Measurements from ENCODE around the gene ABCA1. TPM values are rescaled to one million over a fixed set of nuclear protein-coding genes. Genes with fewer than 3 reads are reported as not detected.

ABCA1 gene
- total RNA-seq, 6 experiments from 2014 or later, result 45.8 to 107 (median 61.4) TPM

GRCh38 chr9:104767507-104767906, 160.4 kb downstream of the ABCA1 start:
- Histone ChIP-seq H3K27ac (no peak overlapping the region), H3K4me1 (no peaks in the 10 kb centered on the region), H3K4me3 (no peak overlapping the region), H3K9me3 (no peaks in the 10 kb centered on the region), H3K36me3 (no peaks in the 10 kb centered on the region), H3K27me3 (no peaks in the 10 kb centered on the region)
- intact Hi-C loops (cut with DNase I), result no loop called here
- no peak for DNase-seq
- no peak for ATAC-seq
- no peak for TF ChIP-seq POLR2A (IDR thresholded peaks at IDR 0.05)
- TF ChIP-seq CTCF (IDR thresholded peaks at IDR 0.05), result no peak
- WGBS (ENCODE audit: insufficient coverage, low coverage, low lambda C conversion rate, missing lambda C conversion rate), result 94% methylated on average over 3 of the region's 3 CpGs

DNA sequence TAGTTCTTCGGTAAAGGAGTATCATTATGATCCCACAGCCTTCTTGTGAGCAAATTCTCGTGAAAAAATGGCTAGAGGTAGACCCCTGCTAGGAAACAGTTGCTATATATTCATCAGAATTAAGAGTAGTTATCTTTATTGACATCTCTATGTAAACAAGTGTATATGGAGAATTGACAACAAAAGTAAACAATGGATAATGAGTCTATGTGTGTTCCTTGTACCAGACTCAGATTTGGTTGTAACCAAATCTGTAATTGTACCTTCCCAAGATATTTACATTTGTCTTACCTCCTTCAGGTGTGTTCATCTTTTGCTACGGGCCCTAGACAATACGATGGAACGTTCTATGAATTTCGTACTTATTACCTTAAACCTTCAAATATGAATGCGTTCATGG, 161.9 kb downstream of the ABCA1 start:
- H3K27ac ChIP-seq, result no peak overlapping the region
- ATAC-seq, result no peak
- H3K4me1 ChIP-seq, result no peaks in the 10 kb centered on the region
- no peaks in the 10 kb centered on the region for H3K36me3 ChIP-seq
- TF ChIP-seq POLR2A (IDR thresholded peaks at IDR 0.05) (no peak), CTCF (IDR thresholded peaks at IDR 0.05) (no peak)
- WGBS (ENCODE audit: insufficient coverage, low coverage, low lambda C conversion rate, missing lambda C conversion rate), result 94% methylated on average over 7 of the region's 7 CpGs
- no peak for DNase-seq
- no peak overlapping the region for H3K4me3 ChIP-seq
- H3K27me3 ChIP-seq, result no peaks in the 10 kb centered on the region
- H3K9me3 ChIP-seq, result no peaks in the 10 kb centered on the region
- intact Hi-C loops (cut with DNase I), result no loop called here

GRCh38 chr9:104765138-104765537, 162.8 kb downstream of the ABCA1 start:
- no peak overlapping the region for H3K4me3 ChIP-seq
- H3K36me3 ChIP-seq, result no peaks in the 10 kb centered on the region

DNA sequence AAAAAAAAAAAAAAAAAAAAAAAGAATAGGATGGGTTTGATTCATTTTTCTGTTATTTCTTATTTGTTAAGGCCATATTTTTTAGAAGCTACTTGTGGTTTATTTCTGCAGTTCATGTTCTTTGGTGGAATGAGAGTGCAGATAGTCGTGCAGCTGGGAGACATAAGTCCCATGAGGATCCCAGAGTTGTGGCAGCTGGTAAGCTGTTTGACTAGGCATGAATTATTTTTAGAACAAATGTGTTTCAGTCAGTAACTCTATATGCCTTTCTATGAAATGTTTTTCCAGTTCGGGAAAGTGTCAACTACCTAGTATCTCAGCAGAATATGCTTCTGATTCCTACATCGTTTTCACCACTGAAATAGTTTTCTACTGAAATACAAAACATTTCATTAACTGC, 169.0 kb downstream of the ABCA1 start:
- ATAC-seq, result no peak
- H3K4me1 ChIP-seq, result no peaks in the 10 kb centered on the region
- no peaks in the 10 kb centered on the region for H3K27me3 ChIP-seq
- no peak overlapping the region for H3K4me3 ChIP-seq
- H3K36me3 ChIP-seq, result peaks cover 0 to 15% (median 2%) of the 10 kb centered on the region in 4 donors
- no peaks in the 10 kb centered on the region for H3K9me3 ChIP-seq
- no peak for DNase-seq
- TF ChIP-seq POLR2A (IDR thresholded peaks at IDR 0.05), result no peak
- TF ChIP-seq CTCF (IDR thresholded peaks at IDR 0.05), result no peak
- intact Hi-C loops (cut with DNase I), result no loop called here
- 83% methylated on average over 3 of the region's 3 CpGs for WGBS (ENCODE audit: insufficient coverage, low coverage, low lambda C conversion rate, missing lambda C conversion rate)
- no peak overlapping the region for H3K27ac ChIP-seq

More at GRCh38 chr9:104765138-104765537, 162.8 kb downstream of the ABCA1 start:
- Histone ChIP-seq H3K27me3 (no peaks in the 10 kb centered on the region), H3K9me3 (no peaks in the 10 kb centered on the region), H3K27ac (no peak overlapping the region), H3K4me1 (no peaks in the 10 kb centered on the region)
- intact Hi-C loops (cut with DNase I), result no loop called here
- ATAC-seq, result no peak
- TF ChIP-seq POLR2A (IDR thresholded peaks at IDR 0.05), result no peak
- no peak for TF ChIP-seq CTCF (IDR thresholded peaks at IDR 0.05)
- WGBS (ENCODE audit: insufficient coverage, low coverage, low lambda C conversion rate, missing lambda C conversion rate), result 57% methylated on average over 5 of the region's 5 CpGs
- DNase-seq, result no peak

Measured in right lobe of liver (tissue), 6 donors.